ENCODE results near the gene PTPN13. TPM values are rescaled to one million over a fixed set of nuclear protein-coding genes. Genes with fewer than 3 reads are reported as not detected.

The PTPN13 gene
- total and polyA plus RNA-seq, 4 donors: 0.36 to 3.2 (median 1.2) TPM

DNA sequence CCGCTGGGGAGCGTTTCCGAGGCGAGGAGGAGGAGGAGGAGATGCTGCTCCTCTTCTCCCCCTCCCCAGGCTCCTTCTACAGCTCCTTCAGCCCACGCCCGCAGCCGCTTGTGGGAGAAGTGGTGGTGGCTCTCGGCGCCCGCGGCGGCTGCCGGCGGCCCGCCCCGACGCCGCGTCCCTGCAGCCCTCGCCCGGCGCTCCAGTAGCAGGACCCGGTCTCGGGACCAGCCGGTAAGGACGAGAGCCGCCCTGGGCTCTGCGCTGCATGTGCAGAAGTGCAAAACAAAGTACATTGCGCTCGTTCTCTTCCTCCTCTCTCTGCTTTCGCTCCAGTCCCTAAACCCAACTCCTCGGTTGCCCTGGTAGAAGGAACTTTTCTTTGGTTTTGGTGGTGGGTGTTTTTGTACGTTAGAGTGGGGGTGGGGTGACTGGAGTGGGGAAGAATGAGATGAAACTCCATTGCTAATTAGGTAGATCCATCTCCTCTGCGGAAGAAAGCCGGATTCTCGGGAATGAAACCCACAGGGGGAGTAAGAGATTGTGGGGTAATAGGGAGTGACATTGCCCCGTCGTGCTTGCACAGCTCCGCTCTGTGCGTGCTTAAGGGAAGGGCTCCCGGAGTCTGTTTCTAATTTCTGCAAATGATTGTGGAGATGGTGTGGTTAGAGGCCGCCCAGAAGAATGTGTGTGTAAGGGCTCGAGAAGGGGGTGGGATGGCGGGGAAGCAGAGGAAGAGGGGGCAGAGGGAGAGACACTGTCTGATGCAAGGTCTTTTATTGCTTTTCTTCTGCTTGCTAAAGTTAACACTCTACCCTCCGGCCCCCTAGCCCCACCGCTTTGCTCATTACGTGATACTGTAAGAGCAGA is 677 bp downstream of the PTPN13 start:
- WGBS: 2% methylated on average over 47 of the region's 47 CpGs
- H3K9ac ChIP-seq (ENCODE audit: low read depth in 1 of 2, low read length in 2 of 2): peak overlapping the region in 1 of 2 donors; percentile 0
- peak overlapping the region; percentile 24 to 59 (median 53) for H3K4me3 ChIP-seq (ENCODE audit: low read depth in 1 of 3, low read length in 3 of 3)
- H3K4me1 ChIP-seq (ENCODE audit: control insufficient read depth in 4 of 4, insufficient read depth in 4 of 4, low read length in 3 of 4): peaks cover 6 to 15% (median 12%) of the 10 kb centered on the region in 4 donors
- peaks cover 0 to 5% (median 1%) of the 10 kb centered on the region in 4 donors for H3K27me3 ChIP-seq (ENCODE audit: control insufficient read depth in 4 of 4, insufficient read depth in 4 of 4, low read length in 3 of 4)
- peak overlapping the region; percentile 27 to 28 for H3K27ac ChIP-seq (ENCODE audit: low read depth in 1 of 2, low read length in 2 of 2)
- peaks cover 0 to 1% (median 0%) of the 10 kb centered on the region in 4 donors for H3K9me3 ChIP-seq (ENCODE audit: control insufficient read depth in 4 of 4, low read length in 3 of 4)
- TF ChIP-seq RAD21 (IDR thresholded peaks at IDR 0.05): no peak
- TF ChIP-seq TAF1 (conservative IDR thresholded peaks at IDR 0.05): no peak
- TF ChIP-seq SP1 (IDR thresholded peaks at IDR 0.05): no peak
- no peak for TF ChIP-seq YY1 (IDR thresholded peaks at IDR 0.05)
- no peak for TF ChIP-seq EGR1 (IDR thresholded peaks at IDR 0.05; ENCODE audit: low read depth in 2 of 2)
- TF ChIP-seq, protein P1, sequence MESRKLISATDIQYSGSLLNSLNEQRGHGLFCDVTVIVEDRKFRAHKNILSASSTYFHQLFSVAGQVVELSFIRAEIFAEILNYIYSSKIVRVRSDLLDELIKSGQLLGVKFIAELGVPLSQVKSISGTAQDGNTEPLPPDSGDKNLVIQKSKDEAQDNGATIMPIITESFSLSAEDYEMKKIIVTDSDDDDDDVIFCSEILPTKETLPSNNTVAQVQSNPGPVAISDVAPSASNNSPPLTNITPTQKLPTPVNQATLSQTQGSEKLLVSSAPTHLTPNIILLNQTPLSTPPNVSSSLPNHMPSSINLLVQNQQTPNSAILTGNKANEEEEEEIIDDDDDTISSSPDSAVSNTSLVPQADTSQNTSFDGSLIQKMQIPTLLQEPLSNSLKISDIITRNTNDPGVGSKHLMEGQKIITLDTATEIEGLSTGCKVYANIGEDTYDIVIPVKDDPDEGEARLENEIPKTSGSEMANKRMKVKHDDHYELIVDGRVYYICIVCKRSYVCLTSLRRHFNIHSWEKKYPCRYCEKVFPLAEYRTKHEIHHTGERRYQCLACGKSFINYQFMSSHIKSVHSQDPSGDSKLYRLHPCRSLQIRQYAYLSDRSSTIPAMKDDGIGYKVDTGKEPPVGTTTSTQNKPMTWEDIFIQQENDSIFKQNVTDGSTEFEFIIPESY (IDR thresholded peaks at IDR 0.05): no peak
- TF ChIP-seq, protein P2, sequence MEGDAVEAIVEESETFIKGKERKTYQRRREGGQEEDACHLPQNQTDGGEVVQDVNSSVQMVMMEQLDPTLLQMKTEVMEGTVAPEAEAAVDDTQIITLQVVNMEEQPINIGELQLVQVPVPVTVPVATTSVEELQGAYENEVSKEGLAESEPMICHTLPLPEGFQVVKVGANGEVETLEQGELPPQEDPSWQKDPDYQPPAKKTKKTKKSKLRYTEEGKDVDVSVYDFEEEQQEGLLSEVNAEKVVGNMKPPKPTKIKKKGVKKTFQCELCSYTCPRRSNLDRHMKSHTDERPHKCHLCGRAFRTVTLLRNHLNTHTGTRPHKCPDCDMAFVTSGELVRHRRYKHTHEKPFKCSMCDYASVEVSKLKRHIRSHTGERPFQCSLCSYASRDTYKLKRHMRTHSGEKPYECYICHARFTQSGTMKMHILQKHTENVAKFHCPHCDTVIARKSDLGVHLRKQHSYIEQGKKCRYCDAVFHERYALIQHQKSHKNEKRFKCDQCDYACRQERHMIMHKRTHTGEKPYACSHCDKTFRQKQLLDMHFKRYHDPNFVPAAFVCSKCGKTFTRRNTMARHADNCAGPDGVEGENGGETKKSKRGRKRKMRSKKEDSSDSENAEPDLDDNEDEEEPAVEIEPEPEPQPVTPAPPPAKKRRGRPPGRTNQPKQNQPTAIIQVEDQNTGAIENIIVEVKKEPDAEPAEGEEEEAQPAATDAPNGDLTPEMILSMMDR (IDR thresholded peaks at IDR 0.05; ENCODE audit: low read depth, low read length, missing input control): no peak
- no peak for TF ChIP-seq HNF4G (IDR thresholded peaks at IDR 0.05)
- TF ChIP-seq GABPA (IDR thresholded peaks at IDR 0.05 in 1 of 2, conservative IDR thresholded peaks at IDR 0.05 in 1 of 2): no peak
- no peak for TF ChIP-seq FOXA2 (IDR thresholded peaks at IDR 0.05)
- TF ChIP-seq JUND (IDR thresholded peaks at IDR 0.05): no peak
- no peak for TF ChIP-seq RXRA (IDR thresholded peaks at IDR 0.05)
- TF ChIP-seq, protein P3, sequence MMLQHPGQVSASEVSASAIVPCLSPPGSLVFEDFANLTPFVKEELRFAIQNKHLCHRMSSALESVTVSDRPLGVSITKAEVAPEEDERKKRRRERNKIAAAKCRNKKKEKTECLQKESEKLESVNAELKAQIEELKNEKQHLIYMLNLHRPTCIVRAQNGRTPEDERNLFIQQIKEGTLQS (IDR thresholded peaks at IDR 0.05): no peak
- H3K36me3 ChIP-seq (ENCODE audit: control insufficient read depth in 4 of 4, insufficient read depth in 3 of 4, low read depth in 1 of 4, low read length in 3 of 4): no peaks in the 10 kb centered on the region
- peak; percentile 35 for DNase-seq (ENCODE audit: low spot score)

DNA sequence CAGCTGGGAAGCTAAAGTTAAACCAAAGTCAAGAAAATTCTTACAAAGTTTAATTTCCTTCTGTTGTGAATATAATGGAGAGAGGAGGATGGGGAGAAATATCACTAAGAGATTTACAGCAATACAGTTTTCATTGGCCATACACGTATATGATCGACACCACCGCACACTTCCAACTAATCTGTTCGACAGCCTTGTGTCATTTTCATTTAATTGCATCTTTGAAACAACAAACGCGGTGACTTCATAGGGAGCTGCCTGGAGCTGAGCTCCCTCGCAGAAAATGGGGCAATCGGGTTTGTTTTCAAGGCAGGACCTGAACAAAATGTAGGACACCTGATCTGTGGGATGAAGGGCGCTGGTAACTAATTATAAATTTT is 1.3 kb downstream of the PTPN13 start:
- H3K4me1 ChIP-seq (ENCODE audit: control insufficient read depth in 4 of 4, insufficient read depth in 4 of 4, low read length in 3 of 4): peaks cover 6 to 15% (median 12%) of the 10 kb centered on the region in 4 donors
- H3K4me3 ChIP-seq (ENCODE audit: low read depth in 1 of 3, low read length in 3 of 3): peak overlapping the region in 2 of 3 donors; percentile 53 to 59
- H3K9ac ChIP-seq (ENCODE audit: low read depth in 1 of 2, low read length in 2 of 2): no peak overlapping the region
- TF ChIP-seq TAF1 (conservative IDR thresholded peaks at IDR 0.05) (no peak), GABPA (IDR thresholded peaks at IDR 0.05 in 1 of 2, conservative IDR thresholded peaks at IDR 0.05 in 1 of 2) (no peak)
- DNase-seq (ENCODE audit: low spot score): no peak
- H3K36me3 ChIP-seq (ENCODE audit: control insufficient read depth in 4 of 4, insufficient read depth in 3 of 4, low read depth in 1 of 4, low read length in 3 of 4): no peaks in the 10 kb centered on the region
- H3K9me3 ChIP-seq (ENCODE audit: control insufficient read depth in 4 of 4, low read length in 3 of 4): peaks cover 0 to 1% (median 0%) of the 10 kb centered on the region in 4 donors
- H3K27me3 ChIP-seq (ENCODE audit: control insufficient read depth in 4 of 4, insufficient read depth in 4 of 4, low read length in 3 of 4): peaks cover 0 to 5% (median 1%) of the 10 kb centered on the region in 4 donors
- peak overlapping the region in 1 of 2 donors; percentile 27 for H3K27ac ChIP-seq (ENCODE audit: low read depth in 1 of 2, low read length in 2 of 2)
- 12% methylated on average over 9 of the region's 9 CpGs for WGBS

All from liver (tissue), 9 donors.